ENCODE measurements around the gene NCAPG2.

- TF ChIP-seq CTCF (IDR thresholded peaks at IDR 0.05; ENCODE audit: low read length), result no peak
- TF ChIP-seq EZH2 (optimal IDR thresholded peaks at IDR 0.05; ENCODE audit: low read depth, low read length), result no peak
Observed at GRCh38 chr7:158617737-158618128, 86.9 kb downstream of the NCAPG2 start.

Measured in MM.1S (cell line).